ENCODE data around the gene PRIM1. TPM values are rescaled to one million over a fixed set of nuclear protein-coding genes. Genes with fewer than 3 reads are reported as not detected.
"Not testable (repeated sequence)": the region's sequence is repeated elsewhere in the genome, so short reads cannot be mapped to it uniquely, and the experiment has no call there.

PRIM1 gene
- total RNA-seq, 1 donor = 5.8 TPM

GRCh38 chr12:56760460-56760859 is 8.3 kb upstream of the PRIM1 start:
- no peak overlapping the region for H3K27ac ChIP-seq (ENCODE audit: low read depth, low read length)
- no peak overlapping the region for H3K4me3 ChIP-seq (ENCODE audit: insufficient read depth, low read length)
- TF ChIP-seq CTCF (IDR thresholded peaks at IDR 0.05; ENCODE audit: extremely low read depth, low read depth, low read length) = no peak
- DNase-seq (ENCODE audit: insufficient read length, low spot score, missing footprints) = no peak
- no peaks in the 10 kb centered on the region for H3K36me3 ChIP-seq (ENCODE audit: insufficient read depth, low read length)
- peaks cover 4% of the 10 kb centered on the region for H3K9me3 ChIP-seq (ENCODE audit: low read depth, low read length)
- H4K20me1 ChIP-seq (ENCODE audit: insufficient read depth, low read length) = no peaks in the 10 kb centered on the region
- H2AFZ ChIP-seq (ENCODE audit: low read length) = no peak overlapping the region
- no peak overlapping the region for H3K4me2 ChIP-seq (ENCODE audit: insufficient read depth, low read length)
- peaks cover 6% of the 10 kb centered on the region for H3K4me1 ChIP-seq (ENCODE audit: insufficient read depth, low read length)
- no peaks in the 10 kb centered on the region for H3K27me3 ChIP-seq (ENCODE audit: insufficient read depth, low read length)
- no peaks in the 10 kb centered on the region for H3K79me2 ChIP-seq (ENCODE audit: insufficient read depth, low read length)

DNA sequence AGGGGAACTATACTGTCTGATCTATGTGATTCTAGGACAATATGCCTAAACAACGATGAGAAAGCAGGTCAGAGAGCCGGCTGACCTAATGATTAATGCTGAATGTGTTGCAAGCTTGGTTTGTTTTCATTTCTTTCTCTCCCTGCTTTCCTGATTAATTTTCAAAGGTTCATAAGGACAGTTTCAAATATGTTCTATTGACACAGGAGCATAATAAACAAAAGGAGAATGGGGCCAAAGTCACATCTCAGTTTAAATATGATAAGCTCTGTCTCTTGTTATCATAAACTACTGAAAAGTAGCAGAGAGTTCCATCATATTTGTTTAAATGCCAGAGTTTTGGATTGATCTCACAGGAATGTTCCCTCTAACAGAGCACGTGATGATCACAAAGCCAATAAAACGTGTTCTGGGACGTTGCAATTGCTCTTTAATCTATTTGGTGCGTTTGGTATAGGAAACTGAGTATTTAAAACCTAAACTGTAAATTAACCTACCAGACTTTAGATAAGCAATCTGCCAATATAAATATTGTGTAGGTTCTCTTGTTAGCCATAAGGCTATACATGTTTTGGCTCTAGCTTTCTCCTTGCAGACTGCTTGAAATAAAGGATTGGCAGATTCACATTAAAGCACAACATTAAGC is 7.3 kb upstream of the PRIM1 start:
- Histone ChIP-seq H3K4me1 (ENCODE audit: insufficient read depth, low read length) (peaks cover 4% of the 10 kb centered on the region), H2AFZ (ENCODE audit: low read length) (no peak overlapping the region), H3K36me3 (ENCODE audit: insufficient read depth, low read length) (no peaks in the 10 kb centered on the region), H3K79me2 (ENCODE audit: insufficient read depth, low read length) (no peaks in the 10 kb centered on the region), H4K20me1 (ENCODE audit: insufficient read depth, low read length) (no peaks in the 10 kb centered on the region), H3K9me3 (ENCODE audit: low read depth, low read length) (peaks cover 4% of the 10 kb centered on the region), H3K27me3 (ENCODE audit: insufficient read depth, low read length) (no peaks in the 10 kb centered on the region), H3K27ac (ENCODE audit: low read depth, low read length) (no peak overlapping the region), H3K4me3 (ENCODE audit: insufficient read depth, low read length) (no peak overlapping the region), H3K4me2 (ENCODE audit: insufficient read depth, low read length) (no peak overlapping the region)
- DNase-seq (ENCODE audit: insufficient read length, low spot score, missing footprints) = no peak
- TF ChIP-seq CTCF (IDR thresholded peaks at IDR 0.05; ENCODE audit: extremely low read depth, low read depth, low read length) = no peak

GRCh38 chr12:56758728-56759262 is 6.7 kb upstream of the PRIM1 start:
- H3K27ac ChIP-seq (ENCODE audit: low read depth, low read length) = no peak overlapping the region
- no peak for DNase-seq (ENCODE audit: insufficient read length, low spot score, missing footprints)
- no peaks in the 10 kb centered on the region for H3K36me3 ChIP-seq (ENCODE audit: insufficient read depth, low read length)
- no peak for TF ChIP-seq CTCF (IDR thresholded peaks at IDR 0.05; ENCODE audit: extremely low read depth, low read depth, low read length)
- H3K9me3 ChIP-seq (ENCODE audit: low read depth, low read length) = peaks cover 4% of the 10 kb centered on the region
- no peak overlapping the region for H2AFZ ChIP-seq (ENCODE audit: low read length)
- H3K4me1 ChIP-seq (ENCODE audit: insufficient read depth, low read length) = no peaks in the 10 kb centered on the region
- H3K4me2 ChIP-seq (ENCODE audit: insufficient read depth, low read length) = no peak overlapping the region
- no peaks in the 10 kb centered on the region for H3K27me3 ChIP-seq (ENCODE audit: insufficient read depth, low read length)
- no peak overlapping the region for H3K4me3 ChIP-seq (ENCODE audit: insufficient read depth, low read length)
- H4K20me1 ChIP-seq (ENCODE audit: insufficient read depth, low read length) = no peaks in the 10 kb centered on the region
- no peaks in the 10 kb centered on the region for H3K79me2 ChIP-seq (ENCODE audit: insufficient read depth, low read length)

GRCh38 chr12:56757971-56758370 is 5.8 kb upstream of the PRIM1 start:
- not testable (repeated sequence) for H3K9me3 ChIP-seq (ENCODE audit: low read depth, low read length); H3K79me2 ChIP-seq (ENCODE audit: insufficient read depth, low read length); DNase-seq (ENCODE audit: insufficient read length, low spot score, missing footprints); H3K27me3 ChIP-seq (ENCODE audit: insufficient read depth, low read length); H3K4me1 ChIP-seq (ENCODE audit: insufficient read depth, low read length); H2AFZ ChIP-seq (ENCODE audit: low read length); H3K4me3 ChIP-seq (ENCODE audit: insufficient read depth, low read length); H4K20me1 ChIP-seq (ENCODE audit: insufficient read depth, low read length); H3K36me3 ChIP-seq (ENCODE audit: insufficient read depth, low read length); H3K4me2 ChIP-seq (ENCODE audit: insufficient read depth, low read length); H3K27ac ChIP-seq (ENCODE audit: low read depth, low read length)
